Measurements from ENCODE around the gene GCK.

GCK gene

GRCh38 chr7:44103923-44104859, 85.0 kb downstream of the GCK start, which contains the start of gene AEBP1:
TSS of gene AEBP1 (plus strand) at chr7:44104345. CDS start at chr7:44104666, 321 bp downstream.
- DNase-seq (ENCODE audit: low read depth): no peak
- H3K4me3 ChIP-seq (ENCODE audit: low read depth, low read length): no peak within 1 kb of the TSS
- peak; percentile 4 for TF ChIP-seq CTCF (IDR thresholded peaks at IDR 0.05; ENCODE audit: low read depth, low read length, missing control alignments)

- no peak overlapping the region for H3K4me3 ChIP-seq (ENCODE audit: low read depth, low read length)
- DNase-seq (ENCODE audit: low read depth): no peak
- no peak for TF ChIP-seq CTCF (IDR thresholded peaks at IDR 0.05; ENCODE audit: low read depth, low read length, missing control alignments)
Measured at GRCh38 chr7:44103566-44103922, 85.7 kb downstream of the GCK start.

GRCh38 chr7:44102846-44103565, 86.2 kb downstream of the GCK start:
- H3K4me3 ChIP-seq (ENCODE audit: low read depth, low read length): no peak overlapping the region
- no peak for DNase-seq (ENCODE audit: low read depth)

GRCh38 chr7:44101966-44102845, 87.0 kb downstream of the GCK start:
- no peak overlapping the region for H3K4me3 ChIP-seq (ENCODE audit: low read depth, low read length)
- no peak for DNase-seq (ENCODE audit: low read depth)
- no peak for TF ChIP-seq CTCF (IDR thresholded peaks at IDR 0.05; ENCODE audit: low read depth, low read length, missing control alignments)

More at GRCh38 chr7:44102846-44103565, 86.2 kb downstream of the GCK start:
- no peak for TF ChIP-seq CTCF (IDR thresholded peaks at IDR 0.05; ENCODE audit: low read depth, low read length, missing control alignments)

GRCh38 chr7:44101303-44101965, 87.8 kb downstream of the GCK start:
- no peak overlapping the region for H3K4me3 ChIP-seq (ENCODE audit: low read depth, low read length)
- no peak for DNase-seq (ENCODE audit: low read depth)
- TF ChIP-seq CTCF (IDR thresholded peaks at IDR 0.05; ENCODE audit: low read depth, low read length, missing control alignments): no peak

All from GM12864 (cell line).